HEK293 (cell line): ENCODE measurements around the gene CPAMD8.

Source experiments
- CTCF ChIA-PET: fragments of 350-600 bp; formaldehyde crosslinking; extraction: SDS; loops from one replicate; lab custom pipeline; 2021; ENCODE audit warnings: antibody characterized with exemption; lab: Yijun Ruan, JAX
- POLR2A ChIA-PET: fragments of 300-600 bp; formaldehyde crosslinking; extraction: SDS; loops from one replicate; lab custom pipeline; 2020; ENCODE audit warnings: antibody characterized with exemption, inconsistent platforms; lab: Yijun Ruan, JAX
- H3K27ac ChIP-seq: fragments of 200-500 bp; sonication (Bioruptor generic); 2 replicates; pipeline ENCODE4 v1.5.1; 2014; ENCODE audit warnings: low read depth, low read length, control low read depth, inconsistent platforms; ENCODE audit errors: extremely low read depth
- H3K36me3 ChIP-seq, 2 experiments: fragments of 200-500 bp in 1 of 2; sonication (Bioruptor generic) in 1 of 2; 1 replicate in 1 of 2; 2 replicates in 1 of 2; pipeline ENCODE4 v1.5.1; 2014 to 2017; ENCODE audit warnings: inconsistent platforms in 2 of 2, low read length in 2 of 2; ENCODE audit not compliant: control insufficient read depth in 2 of 2, insufficient read depth in 1 of 2
- H3K4me1 ChIP-seq: fragments of 200-500 bp; sonication (Bioruptor generic); 2 replicates; pipeline ENCODE4 v1.5.1; 2014; ENCODE audit warnings: mild to moderate bottlenecking, low read length, inconsistent platforms; ENCODE audit not compliant: control insufficient read depth, insufficient read depth
- H3K4me3 ChIP-seq: 2 replicates; pipeline ENCODE4 v1.5.1; 2011; ENCODE audit warnings: low read depth, mild to moderate bottlenecking, control low read depth, low read length, moderate library complexity
- H3K9me3 ChIP-seq: fragments of 200-500 bp; sonication (Bioruptor generic); 2 replicates; pipeline ENCODE4 v1.5.1; 2014; ENCODE audit warnings: low read depth, low read length, inconsistent platforms; ENCODE audit not compliant: control insufficient read depth, insufficient read depth
- KLF16 ChIP-seq: fragments of 450-650 bp; formaldehyde crosslinking; IDR thresholded peaks from 2 replicates; pipeline ENCODE4 v1.5.1; 2017; ENCODE audit warnings: missing biosample characterization, missing genetic modification characterization
- SCRT1 ChIP-seq: fragments of 450-650 bp; formaldehyde crosslinking; IDR thresholded peaks from 2 replicates; pipeline ENCODE4 v1.5.1; 2016; ENCODE audit warnings: missing biosample characterization, missing genetic modification characterization, borderline replicate concordance
- ZBTB17 ChIP-seq: fragments of 450-650 bp; formaldehyde crosslinking; IDR thresholded peaks from 2 replicates; pipeline ENCODE4 v1.5.1; 2016; ENCODE audit warnings: missing biosample characterization, missing genetic modification characterization
- ZNF112 ChIP-seq: fragments of 450-650 bp; formaldehyde crosslinking; IDR thresholded peaks from 2 replicates; pipeline ENCODE4 v1.5.0; 2017; ENCODE audit warnings: missing biosample characterization, missing genetic modification characterization
- ZNF114 ChIP-seq: fragments of 450-650 bp; formaldehyde crosslinking; IDR thresholded peaks from 2 replicates; pipeline ENCODE4 v1.5.0; 2017; ENCODE audit warnings: missing biosample characterization, missing genetic modification characterization
- ZNF175 ChIP-seq: fragments of 450-650 bp; formaldehyde crosslinking; IDR thresholded peaks from 2 replicates; pipeline ENCODE4 v1.5.1; 2016; ENCODE audit warnings: missing biosample characterization, missing genetic modification characterization
- ZNF19 ChIP-seq: fragments of 450-650 bp; formaldehyde crosslinking; IDR thresholded peaks from 2 replicates; pipeline ENCODE4; 2016; ENCODE audit warnings: missing biosample characterization, missing genetic modification characterization, low read depth
- ZNF221 ChIP-seq: fragments of 450-650 bp; formaldehyde crosslinking; IDR thresholded peaks from 2 replicates; pipeline ENCODE4 v1.5.1; 2017; ENCODE audit warnings: missing biosample characterization, missing genetic modification characterization, borderline replicate concordance
- ZNF23 ChIP-seq: fragments of 450-650 bp; formaldehyde crosslinking; IDR thresholded peaks from 2 replicates; pipeline ENCODE4 v1.5.1; 2016; ENCODE audit warnings: missing biosample characterization, missing genetic modification characterization, borderline replicate concordance
- ZNF24 ChIP-seq: fragments of 450-650 bp; formaldehyde crosslinking; IDR thresholded peaks from 2 replicates; pipeline ENCODE4 v1.5.1; 2016; ENCODE audit warnings: missing biosample characterization, missing genetic modification characterization
- ZNF311 ChIP-seq: fragments of 450-650 bp; formaldehyde crosslinking; IDR thresholded peaks from 2 replicates; pipeline ENCODE4 v1.5.1; 2017; ENCODE audit warnings: missing biosample characterization, missing genetic modification characterization, borderline replicate concordance
- ZNF529 ChIP-seq: fragments of 450-650 bp; formaldehyde crosslinking; IDR thresholded peaks from 2 replicates; pipeline ENCODE4 v1.5.1; 2017; ENCODE audit warnings: missing genetic modification characterization, missing biosample characterization; ENCODE audit not compliant: insufficient replicate concordance
- ZNF549 ChIP-seq: fragments of 450-650 bp; IDR thresholded peaks from 2 replicates; pipeline ENCODE4 v1.5.1; 2018; ENCODE audit warnings: missing biosample characterization, missing genetic modification characterization, mild to moderate bottlenecking, inconsistent platforms, moderate library complexity
- ZNF585B ChIP-seq: fragments of 450-650 bp; formaldehyde crosslinking; IDR thresholded peaks from 2 replicates; pipeline ENCODE4 v1.5.1; 2016; ENCODE audit warnings: missing biosample characterization, missing genetic modification characterization
- ZNF623 ChIP-seq: fragments of 450-650 bp; formaldehyde crosslinking; IDR thresholded peaks from 2 replicates; pipeline ENCODE4 v1.5.1; 2016; ENCODE audit warnings: missing biosample characterization, missing genetic modification characterization
- ZNF658 ChIP-seq: fragments of 450-650 bp; formaldehyde crosslinking; IDR thresholded peaks from 2 replicates; pipeline ENCODE4; 2016; ENCODE audit warnings: missing biosample characterization, missing genetic modification characterization
- ZSCAN30 ChIP-seq: fragments of 450-650 bp; IDR thresholded peaks from 2 replicates; pipeline ENCODE4 v1.5.1; 2018; ENCODE audit warnings: missing biosample characterization, mild to moderate bottlenecking, missing genetic modification characterization, moderate library complexity
- TF ChIP-seq, protein P1 (sequence below): fragments of 450-650 bp; formaldehyde crosslinking; IDR thresholded peaks from 2 replicates; pipeline ENCODE4 v1.5.1; 2016; ENCODE audit warnings: missing biosample characterization, missing genetic modification characterization
- TF ChIP-seq, protein P2 (sequence below): fragments of 450-650 bp; formaldehyde crosslinking; IDR thresholded peaks from 2 replicates; pipeline ENCODE4 v1.5.1; 2016; ENCODE audit warnings: missing biosample characterization, missing genetic modification characterization
- TF ChIP-seq, protein P3 (sequence below): fragments of 450-650 bp; formaldehyde crosslinking; IDR thresholded peaks from 2 replicates; pipeline ENCODE4 v1.5.1; 2016; ENCODE audit warnings: missing biosample characterization, missing genetic modification characterization

CPAMD8 gene

DNA sequence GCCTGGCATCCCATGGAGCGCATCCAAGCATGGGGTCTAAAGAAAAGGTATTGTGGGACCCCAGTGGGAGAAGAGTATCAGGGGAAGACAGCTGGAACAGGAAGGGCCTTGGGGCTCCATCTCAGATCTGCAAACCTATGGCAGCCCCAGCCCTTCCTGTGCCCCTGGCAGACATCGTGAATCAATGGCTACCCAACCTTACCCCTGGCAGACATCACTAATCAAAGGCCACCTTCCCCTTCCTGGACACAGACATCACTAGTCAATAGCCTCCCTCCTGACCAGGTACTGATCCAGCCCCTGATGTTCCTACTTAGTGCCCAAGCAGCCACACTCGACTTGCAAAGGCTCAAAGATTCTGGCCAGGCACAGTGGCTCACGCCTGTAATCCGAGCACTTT, 122.0 kb downstream of the CPAMD8 start:
- POLR2A ChIA-PET, result no interaction called here
- Histone ChIP-seq H3K4me1 (no peaks in the 10 kb centered on the region), H3K4me3 (no peak overlapping the region), H3K27ac (no peak overlapping the region), H3K36me3 (no peaks in the 10 kb centered on the region), H3K9me3 (no peaks in the 10 kb centered on the region)
- CTCF ChIA-PET, result no interaction called here
- TF ChIP-seq ZNF529 (tag by site-specific recombination) (no peak), ZNF311 (tag by site-specific recombination) (no peak), ZNF19 (tag by site-specific recombination) (no peak), ZSCAN30 (tag by site-specific recombination) (no peak), ZNF23 (tag by site-specific recombination) (peak; percentile 93; the same call in 1 of the 2 replicates), ZBTB17 (tag by site-specific recombination) (peak; percentile 95), SCRT1 (tag by site-specific recombination) (no peak)

- H3K4me3 ChIP-seq, result no peak overlapping the region
- H3K4me1 ChIP-seq, result no peaks in the 10 kb centered on the region
- H3K9me3 ChIP-seq, result no peaks in the 10 kb centered on the region
- H3K27ac ChIP-seq, result no peak overlapping the region
- POLR2A ChIA-PET, result interaction anchor here (0.6 kb wide), 1 partner anchor 71 kb away, joined by 3 read pairs; no protein-coding TSS in a partner anchor
- CTCF ChIA-PET, result interaction anchor here (0.7 kb wide), 1 partner anchor 379 kb away, joined by 7 read pairs; no protein-coding TSS in a partner anchor
- H3K36me3 ChIP-seq, result no peaks in the 10 kb centered on the region
- TF ChIP-seq ZNF114 (tag by site-specific recombination), result no peak
- TF ChIP-seq ZNF112 (tag by site-specific recombination), result no peak
- no peak for TF ChIP-seq ZNF24 (tag by site-specific recombination)
- TF ChIP-seq, protein P1, sequence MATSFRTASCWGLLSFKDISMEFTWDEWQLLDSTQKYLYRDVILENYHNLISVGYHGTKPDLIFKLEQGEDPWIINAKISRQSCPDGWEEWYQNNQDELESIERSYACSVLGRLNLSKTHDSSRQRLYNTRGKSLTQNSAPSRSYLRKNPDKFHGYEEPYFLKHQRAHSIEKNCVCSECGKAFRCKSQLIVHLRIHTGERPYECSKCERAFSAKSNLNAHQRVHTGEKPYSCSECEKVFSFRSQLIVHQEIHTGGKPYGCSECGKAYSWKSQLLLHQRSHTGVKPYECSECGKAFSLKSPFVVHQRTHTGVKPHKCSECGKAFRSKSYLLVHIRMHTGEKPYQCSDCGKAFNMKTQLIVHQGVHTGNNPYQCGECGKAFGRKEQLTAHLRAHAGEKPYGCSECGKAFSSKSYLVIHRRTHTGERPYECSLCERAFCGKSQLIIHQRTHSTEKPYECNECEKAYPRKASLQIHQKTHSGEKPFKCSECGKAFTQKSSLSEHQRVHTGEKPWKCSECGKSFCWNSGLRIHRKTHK (tag by site-specific recombination), result no peak
- no peak for TF ChIP-seq ZNF623
- no peak for TF ChIP-seq ZNF221 (tag by site-specific recombination)
- TF ChIP-seq, protein P2, sequence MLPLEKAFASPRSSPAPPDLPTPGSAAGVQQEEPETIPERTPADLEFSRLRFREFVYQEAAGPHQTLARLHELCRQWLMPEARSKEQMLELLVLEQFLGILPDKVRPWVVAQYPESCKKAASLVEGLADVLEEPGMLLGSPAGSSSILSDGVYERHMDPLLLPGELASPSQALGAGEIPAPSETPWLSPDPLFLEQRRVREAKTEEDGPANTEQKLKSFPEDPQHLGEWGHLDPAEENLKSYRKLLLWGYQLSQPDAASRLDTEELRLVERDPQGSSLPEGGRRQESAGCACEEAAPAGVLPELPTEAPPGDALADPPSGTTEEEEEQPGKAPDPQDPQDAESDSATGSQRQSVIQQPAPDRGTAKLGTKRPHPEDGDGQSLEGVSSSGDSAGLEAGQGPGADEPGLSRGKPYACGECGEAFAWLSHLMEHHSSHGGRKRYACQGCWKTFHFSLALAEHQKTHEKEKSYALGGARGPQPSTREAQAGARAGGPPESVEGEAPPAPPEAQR (tag by site-specific recombination), result no peak
- TF ChIP-seq ZNF549 (tag by site-specific recombination), result no peak
- no peak for TF ChIP-seq ZNF658 (tag by site-specific recombination)
- TF ChIP-seq ZNF585B (tag by site-specific recombination), result no peak
- TF ChIP-seq, protein P3, sequence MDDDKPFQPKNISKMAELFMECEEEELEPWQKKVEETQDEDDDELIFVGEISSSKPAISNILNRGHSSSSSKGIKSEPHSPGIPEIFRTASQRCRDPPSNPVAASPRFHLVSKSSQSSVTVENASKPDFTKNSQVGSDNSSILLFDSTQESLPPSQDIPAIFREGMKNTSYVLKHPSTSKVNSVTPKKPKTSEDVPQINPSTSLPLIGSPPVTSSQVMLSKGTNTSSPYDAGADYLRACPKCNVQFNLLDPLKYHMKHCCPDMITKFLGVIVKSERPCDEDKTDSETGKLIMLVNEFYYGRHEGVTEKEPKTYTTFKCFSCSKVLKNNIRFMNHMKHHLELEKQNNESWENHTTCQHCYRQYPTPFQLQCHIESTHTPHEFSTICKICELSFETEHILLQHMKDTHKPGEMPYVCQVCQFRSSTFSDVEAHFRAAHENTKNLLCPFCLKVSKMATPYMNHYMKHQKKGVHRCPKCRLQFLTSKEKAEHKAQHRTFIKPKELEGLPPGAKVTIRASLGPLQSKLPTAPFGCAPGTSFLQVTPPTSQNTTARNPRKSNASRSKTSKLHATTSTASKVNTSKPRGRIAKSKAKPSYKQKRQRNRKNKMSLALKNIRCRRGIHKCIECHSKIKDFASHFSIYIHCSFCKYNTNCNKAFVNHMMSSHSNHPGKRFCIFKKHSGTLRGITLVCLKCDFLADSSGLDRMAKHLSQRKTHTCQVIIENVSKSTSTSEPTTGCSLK, result no peak
- TF ChIP-seq KLF16 (tag by site-specific recombination), result no peak
- TF ChIP-seq ZNF175, result no peak
These were observed 123.3 kb downstream of the CPAMD8 start for GRCh38 chr19:16903347-16903746.
